HG02938 (cell line): Measurements from ENCODE around the gene DIPK1C.

Experiments used
- ATAC-seq: cut with Tn5 transposase; IDR thresholded peaks from one replicate; pipeline ENCODE4 v1.9.1; 2021; ENCODE audit warnings: mild to moderate bottlenecking, moderate library complexity; ENCODE audit not compliant: unreplicated experiment

DIPK1C gene

GRCh38 chr18:74453642-74454198 is 3.4 kb downstream of the DIPK1C start:
- no peak for ATAC-seq

DNA sequence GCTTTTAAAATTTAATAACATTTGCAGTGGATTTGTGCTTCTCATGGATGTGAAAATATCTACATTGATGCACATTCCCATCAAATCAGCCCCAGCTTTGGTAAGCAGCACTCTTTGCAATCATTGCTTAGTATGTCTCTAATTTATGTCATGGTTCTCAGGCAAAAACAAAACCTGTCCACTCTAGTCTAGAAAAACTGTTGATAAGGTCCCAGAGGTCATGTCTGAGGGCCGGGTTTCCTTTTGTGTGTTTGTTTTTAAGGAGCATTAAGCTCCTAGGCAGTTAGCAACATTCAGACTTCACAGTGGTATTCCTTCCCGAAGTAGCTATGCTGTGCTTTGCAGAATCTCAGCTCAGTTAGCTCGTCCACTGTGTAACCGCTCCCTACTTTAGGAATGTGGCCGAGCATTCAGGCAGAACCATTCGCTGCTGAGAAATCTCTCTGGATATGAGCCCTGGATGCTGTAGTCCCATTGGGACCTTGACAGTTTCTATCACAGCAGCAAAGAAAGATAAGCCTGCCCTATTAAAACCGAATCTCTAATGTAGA is 4.0 kb downstream of the DIPK1C start:
- no peak for ATAC-seq

DNA sequence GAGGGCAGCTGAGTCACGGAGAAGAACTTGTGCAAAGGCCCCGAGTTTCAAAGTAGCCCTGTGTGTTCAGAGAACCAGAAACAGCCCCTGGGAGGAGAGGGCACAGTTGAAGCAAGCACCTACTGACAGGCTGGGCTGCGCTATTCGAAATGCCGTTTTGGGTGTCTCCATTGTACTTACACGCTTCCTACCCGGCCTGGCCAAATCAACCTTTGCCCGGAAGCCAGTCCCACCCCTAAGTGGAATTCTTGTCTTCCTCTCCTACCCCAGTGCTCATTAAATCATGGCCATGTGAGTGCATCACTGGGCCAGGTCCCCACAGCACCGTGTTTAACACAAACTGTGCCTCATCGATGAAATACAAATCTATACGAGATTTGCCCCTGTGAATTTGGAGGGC is 6.0 kb downstream of the DIPK1C start:
- no peak for ATAC-seq

GRCh38 chr18:74450626-74451025 is 6.5 kb downstream of the DIPK1C start:
- no peak for ATAC-seq

- ATAC-seq = no peak
Observed at GRCh38 chr18:74447404-74448152, 9.5 kb downstream of the DIPK1C start.

GRCh38 chr18:74446631-74447403 is 10.3 kb downstream of the DIPK1C start:
- ATAC-seq = no peak

- ATAC-seq = no peak
Observed at GRCh38 chr18:74446178-74446577, 10.9 kb downstream of the DIPK1C start.

DNA sequence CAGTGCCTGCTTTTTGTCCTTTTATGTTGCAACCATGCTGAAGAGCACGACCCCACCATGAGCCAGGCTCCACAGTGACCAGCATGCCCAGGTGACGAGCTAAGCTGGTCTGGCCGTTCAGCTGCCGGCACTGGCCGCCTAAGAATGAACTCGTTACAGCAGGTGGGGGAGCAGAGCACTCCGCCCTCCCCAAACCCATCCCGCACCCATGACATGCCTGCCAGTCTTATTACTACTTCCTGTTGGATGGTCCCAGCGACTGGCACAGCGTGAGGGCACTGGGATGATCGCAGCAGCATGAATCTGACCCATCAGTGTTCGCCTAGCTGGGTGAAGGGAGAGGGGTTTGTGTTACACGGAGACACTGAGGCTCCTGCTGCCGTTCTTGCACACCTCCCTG is 11.5 kb downstream of the DIPK1C start:
- ATAC-seq = no peak

GRCh38 chr18:74444104-74444503 is 13.0 kb downstream of the DIPK1C start:
- ATAC-seq = no peak

GRCh38 chr18:74440808-74441427 is 16.2 kb downstream of the DIPK1C start:
- no peak for ATAC-seq

DNA sequence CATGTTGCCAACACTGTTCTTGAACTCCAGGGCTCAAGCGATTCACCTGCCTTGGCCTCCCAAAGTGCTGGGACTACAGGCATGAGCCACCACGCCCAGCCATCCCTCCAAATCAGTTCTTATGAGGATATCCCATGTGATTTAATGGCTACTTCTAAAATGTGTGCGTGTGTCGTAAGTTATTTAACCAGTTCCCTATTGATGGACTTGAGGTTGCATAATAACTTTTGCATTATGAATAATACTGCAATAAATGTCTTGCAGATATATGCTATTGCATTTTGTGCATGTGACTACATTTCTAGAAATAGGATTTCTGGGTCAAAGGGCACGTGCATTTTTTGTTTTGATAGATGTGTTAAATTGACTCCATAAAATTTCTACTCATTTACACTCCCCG is 19.0 kb downstream of the DIPK1C start:
- no peak for ATAC-seq

GRCh38 chr18:74436158-74436769 is 20.8 kb downstream of the DIPK1C start:
- ATAC-seq = no peak

GRCh38 chr18:74435740-74436139 is 21.4 kb downstream of the DIPK1C start:
- no peak for ATAC-seq

DNA sequence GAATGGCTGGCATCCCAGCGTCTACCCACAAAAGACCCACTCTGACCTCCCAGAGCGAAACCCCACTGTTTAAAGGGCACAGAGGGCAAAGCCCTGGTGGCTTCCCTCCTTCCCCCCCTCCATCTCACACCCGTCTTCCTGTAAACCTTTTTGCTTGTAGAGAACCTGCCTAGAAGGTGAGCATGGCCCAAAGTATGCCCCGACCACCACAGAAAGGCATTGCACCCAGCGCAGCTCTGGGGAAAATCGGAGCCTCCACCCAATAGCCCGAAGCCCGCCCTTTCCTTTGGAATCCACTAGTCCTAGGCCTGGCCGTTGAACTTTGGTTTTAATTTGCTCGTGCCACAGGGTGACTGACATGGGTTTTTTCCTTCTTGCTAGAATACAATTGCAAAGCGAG is 22.6 kb downstream of the DIPK1C start:
- ATAC-seq = no peak

GRCh38 chr18:74430806-74431571 is 26.1 kb downstream of the DIPK1C start:
- no peak for ATAC-seq

DNA sequence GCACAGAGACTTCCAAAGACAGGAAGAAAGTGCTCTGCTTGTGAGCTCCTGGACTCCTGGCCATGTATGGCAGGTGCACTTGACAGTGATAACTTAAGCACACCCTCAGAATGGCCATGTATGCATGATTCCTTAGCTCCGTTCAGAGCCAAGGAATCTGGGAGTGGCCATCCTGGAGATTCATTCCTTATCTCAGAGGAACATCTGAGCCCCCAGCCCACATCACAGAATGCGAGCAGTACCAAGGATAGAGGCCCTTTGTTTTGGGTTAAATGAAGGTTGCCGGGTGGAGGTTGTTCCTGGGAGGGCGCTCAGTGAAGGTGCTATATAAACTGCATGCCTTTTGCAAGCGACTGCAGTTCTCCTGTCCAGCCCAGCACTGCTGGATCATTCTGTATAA is 26.9 kb downstream of the DIPK1C start:
- no peak for ATAC-seq

GRCh38 chr18:74429096-74429495 is 28.0 kb downstream of the DIPK1C start:
- no peak for ATAC-seq

DNA sequence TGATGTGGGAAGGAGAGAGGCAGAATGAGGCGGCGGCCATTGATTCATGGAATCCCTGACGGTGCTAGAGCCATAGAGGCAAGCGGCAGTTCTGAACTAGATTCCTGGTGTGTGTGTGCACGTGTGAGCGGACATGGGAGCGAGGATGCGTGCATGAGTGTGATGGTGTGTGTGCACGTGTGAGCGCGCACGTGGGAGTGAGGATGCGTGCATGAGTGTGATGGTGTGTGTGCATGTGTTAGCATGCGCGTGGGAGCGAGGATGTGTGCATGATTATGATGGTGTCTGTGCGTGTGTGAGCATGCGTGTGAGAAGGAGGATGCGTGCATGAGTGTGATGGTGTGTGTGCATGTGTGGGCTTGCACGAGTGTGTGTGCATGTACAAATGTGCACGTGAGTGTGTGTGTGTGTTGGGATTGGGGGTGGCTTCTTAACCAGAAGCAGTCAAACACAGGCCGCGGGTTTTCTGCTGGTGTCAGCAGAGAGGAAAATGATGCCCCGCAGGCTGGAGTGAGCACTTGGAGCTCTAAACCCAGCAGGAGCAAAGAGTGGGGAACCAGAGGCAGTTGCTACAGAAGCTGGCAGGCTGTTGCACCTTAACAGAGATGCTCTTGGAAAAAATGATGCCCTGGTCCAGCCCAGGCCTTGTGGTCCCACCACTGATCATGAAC is 29.5 kb downstream of the DIPK1C start:
- no peak for ATAC-seq

DNA sequence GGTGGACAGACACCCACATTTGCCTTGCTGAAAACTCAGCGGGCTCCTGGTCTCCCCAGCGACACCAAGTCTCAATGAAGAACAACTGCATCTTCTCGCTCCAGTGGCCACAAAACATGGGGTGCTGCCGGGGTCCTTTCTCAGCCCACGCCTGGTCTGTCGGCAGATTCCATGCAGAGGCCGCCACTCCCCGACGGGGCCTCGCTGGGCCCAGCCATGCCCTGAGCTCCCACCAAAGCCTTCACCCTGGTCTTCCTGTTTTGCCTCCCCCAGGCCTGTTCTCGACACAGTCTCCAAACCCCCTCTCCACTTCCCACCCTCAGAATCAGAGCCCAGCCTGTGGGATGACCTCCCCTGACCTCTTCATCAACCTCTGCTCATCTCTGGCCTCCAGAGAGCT is 31.2 kb downstream of the DIPK1C start:
- ATAC-seq = no peak

- no peak for ATAC-seq
Observed at GRCh38 chr18:74425161-74425560, 31.9 kb downstream of the DIPK1C start.
